GM10248 (cell line): ENCODE data around the gene KIFC3.
"Not testable (repeated sequence)": the region's sequence is repeated elsewhere in the genome, so short reads cannot be mapped to it uniquely, and the experiment has no call there.

Experiments
- CTCF ChIA-PET: fragments of 300-600 bp; sonication (Branson Sonifier 250); formaldehyde crosslinking; extraction: SDS; loops from one replicate; lab custom pipeline; 2021; ENCODE audit warnings: antibody characterized with exemption; lab: Yijun Ruan, JAX
- POLR2A ChIA-PET: fragments of 350-650 bp; sonication (Branson Sonifier 250); formaldehyde crosslinking; extraction: SDS; loops from one replicate; lab custom pipeline; 2020; ENCODE audit warnings: antibody characterized with exemption; lab: Yijun Ruan, JAX
- DNase-seq: peaks from one replicate; pipeline ENCODE4 v3.0.0; 2012; ENCODE audit errors: extremely low spot score
- TF ChIP-seq, protein P1 (sequence below): IDR thresholded peaks from 2 replicates; pipeline ENCODE4 v1.5.1; 2012; ENCODE audit warnings: mild to moderate bottlenecking, low read depth; ENCODE audit errors: extremely low read depth, missing control alignments, control extremely low read depth

Gene KIFC3

DNA sequence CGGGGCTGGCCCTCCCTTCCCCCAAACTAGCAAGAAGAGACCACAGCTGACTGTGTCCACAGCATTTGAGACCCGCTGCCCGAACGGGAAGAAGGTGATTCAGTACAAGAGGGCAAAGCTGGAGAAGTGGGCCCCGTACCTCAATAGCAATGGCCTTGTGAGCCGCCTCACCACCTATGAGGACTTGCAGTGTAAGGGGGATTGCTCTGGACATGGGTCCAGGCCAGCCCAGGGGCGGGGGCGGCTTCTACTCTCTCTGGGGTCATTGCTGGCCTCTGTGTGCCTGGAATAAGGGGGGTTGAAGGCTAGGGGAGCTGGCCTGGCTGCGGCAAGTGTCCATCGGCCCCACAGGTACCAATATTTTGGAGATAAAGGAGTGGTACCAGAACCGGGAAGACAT is 79.6 kb downstream of the KIFC3 start:
- no peak for DNase-seq
- ChIA-PET POLR2A (no interaction called here), CTCF (interaction anchor here (1.3 kb wide), 1 partner anchor 73 kb away, joined by 3 read pairs; no protein-coding TSS in a partner anchor)
- TF ChIP-seq, protein P1, sequence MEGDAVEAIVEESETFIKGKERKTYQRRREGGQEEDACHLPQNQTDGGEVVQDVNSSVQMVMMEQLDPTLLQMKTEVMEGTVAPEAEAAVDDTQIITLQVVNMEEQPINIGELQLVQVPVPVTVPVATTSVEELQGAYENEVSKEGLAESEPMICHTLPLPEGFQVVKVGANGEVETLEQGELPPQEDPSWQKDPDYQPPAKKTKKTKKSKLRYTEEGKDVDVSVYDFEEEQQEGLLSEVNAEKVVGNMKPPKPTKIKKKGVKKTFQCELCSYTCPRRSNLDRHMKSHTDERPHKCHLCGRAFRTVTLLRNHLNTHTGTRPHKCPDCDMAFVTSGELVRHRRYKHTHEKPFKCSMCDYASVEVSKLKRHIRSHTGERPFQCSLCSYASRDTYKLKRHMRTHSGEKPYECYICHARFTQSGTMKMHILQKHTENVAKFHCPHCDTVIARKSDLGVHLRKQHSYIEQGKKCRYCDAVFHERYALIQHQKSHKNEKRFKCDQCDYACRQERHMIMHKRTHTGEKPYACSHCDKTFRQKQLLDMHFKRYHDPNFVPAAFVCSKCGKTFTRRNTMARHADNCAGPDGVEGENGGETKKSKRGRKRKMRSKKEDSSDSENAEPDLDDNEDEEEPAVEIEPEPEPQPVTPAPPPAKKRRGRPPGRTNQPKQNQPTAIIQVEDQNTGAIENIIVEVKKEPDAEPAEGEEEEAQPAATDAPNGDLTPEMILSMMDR = no peak

GRCh38 chr16:57722210-57722499 is 80.1 kb downstream of the KIFC3 start:
- CTCF ChIA-PET = interaction anchor here (1.0 to 1.4 kb wide), 2 partner anchors 8 to 10 kb away, joined by 3 read pairs; no protein-coding TSS in a partner anchor
- DNase-seq = no peak
- POLR2A ChIA-PET = no interaction called here
- TF ChIP-seq, protein P1 = no peak

GRCh38 chr16:57721356-57722209 is 80.7 kb downstream of the KIFC3 start:
- TF ChIP-seq, protein P1 = no peak
- no peak for DNase-seq
- ChIA-PET CTCF (interaction anchor here (1.0 to 3.3 kb wide), 3 partner anchors 9 to 146 kb away, joined by 3 to 15 read pairs (median 3); no protein-coding TSS in a partner anchor), POLR2A (no interaction called here)

- TF ChIP-seq, protein P1 = peak; percentile 67
- ChIA-PET CTCF (interaction anchor here (1.0 to 3.3 kb wide), 4 partner anchors 110 to 144 kb away, joined by 3 to 15 read pairs (median 4); no protein-coding TSS in a partner anchor), POLR2A (no interaction called here)
- peak; percentile 66 for DNase-seq
Observed at GRCh38 chr16:57720142-57720575, 82.1 kb downstream of the KIFC3 start.

- TF ChIP-seq, protein P1 = no peak
- no peak for DNase-seq
- ChIA-PET POLR2A (no interaction called here), CTCF (interaction anchor here (1.5 kb wide), 1 partner anchor 30 kb away, joined by 3 read pairs; no protein-coding TSS in a partner anchor)
Observed at GRCh38 chr16:57714047-57714446, 88.2 kb downstream of the KIFC3 start.

GRCh38 chr16:57713596-57713995 is 88.7 kb downstream of the KIFC3 start:
- ChIA-PET POLR2A (no interaction called here), CTCF (interaction anchor here (1.5 kb wide), 1 partner anchor 29 kb away, joined by 3 read pairs; no protein-coding TSS in a partner anchor)
- TF ChIP-seq, protein P1 = no peak
- DNase-seq = no peak

DNA sequence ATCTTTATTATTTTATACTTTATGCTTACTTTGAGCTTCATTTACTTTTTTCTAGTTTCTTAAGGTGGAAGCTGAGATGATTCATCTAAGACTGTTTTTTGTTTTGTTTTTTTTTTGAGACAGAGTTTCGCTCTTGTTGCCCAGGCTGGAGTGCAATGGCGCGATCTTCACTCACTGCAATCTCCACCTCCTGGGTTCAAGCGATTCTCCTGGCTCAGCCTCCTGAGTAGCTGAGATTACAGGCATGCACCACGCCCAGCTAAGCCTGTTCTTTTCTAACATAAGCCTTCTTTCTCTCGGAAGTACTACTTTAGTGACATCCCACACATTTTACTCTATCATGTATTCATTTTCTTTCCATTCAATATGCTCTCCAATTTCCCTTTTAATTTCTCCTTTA is 89.7 kb downstream of the KIFC3 start:
- CTCF ChIA-PET = interaction anchor here (0.9 to 1.5 kb wide), 3 partner anchors 9 to 23 kb away, joined by 3 to 4 read pairs (median 3); no protein-coding TSS in a partner anchor
- POLR2A ChIA-PET, DNase-seq: not testable (repeated sequence)
